GM12878 (cell line): Measurements from ENCODE around the gene MCC. TPM values are rescaled to one million over a fixed set of nuclear protein-coding genes. Genes with fewer than 3 reads are reported as not detected.

Experiments
- ATAC-seq: fragments of 200-7000 bp; cut with Tn5 transposase; 3 replicates; pipeline ENCODE4 v1.9.1; 2020; ENCODE audit warnings: mild to moderate bottlenecking, moderate library complexity
- BruUV-seq: library from RNA; stranded (reverse); fragments of 400-500 nt; replicated peaks from 2 replicates; lab custom pipeline; 2021; lab: Mats Ljungman, UMichigan
- CTCF ChIA-PET: fragments of 300-600 bp; sonication (Branson Sonifier 250); formaldehyde crosslinking; extraction: SDS; loops from one replicate; lab custom pipeline; 2021; ENCODE audit warnings: inconsistent platforms; lab: Yijun Ruan, JAX
- POLR2A ChIA-PET: fragments of 350-600 bp; formaldehyde crosslinking; extraction: SDS; loops from one replicate; lab custom pipeline; 2021; ENCODE audit warnings: inconsistent platforms; lab: Charles Lee
- RAD21 ChIA-PET: fragments of 300-600 bp; sonication (Branson Sonifier 250); formaldehyde crosslinking; loops from one replicate; lab custom pipeline; 2023; ENCODE audit warnings: antibody characterized with exemption; ENCODE audit not compliant: unreplicated experiment; lab: Charles Lee
- SMC1A ChIA-PET: fragments of 300-600 bp; sonication (Branson Sonifier 250); formaldehyde crosslinking; loops from one replicate; lab custom pipeline; 2023; ENCODE audit not compliant: unreplicated experiment, uncharacterized antibody; lab: Charles Lee
- DNase-seq: peaks from one replicate; pipeline ENCODE4 v3.0.0-alpha.2; 2011; ENCODE audit warnings: low read depth, low spot score
- FAIRE-seq: peaks from 3 replicates; lab custom pipeline; 2011; peaks lifted over from hg19 to GRCh38; lab: Jason Lieb, UNC
- H2AFZ ChIP-seq: 2 replicates; pipeline ENCODE4 v1.6.0; 2011; ENCODE audit warnings: low read depth, low read length, control low read depth; ENCODE audit not compliant: control insufficient read depth
- H3K27ac ChIP-seq: 2 replicates; pipeline ENCODE4 v1.5.1; 2011; ENCODE audit warnings: control low read depth; ENCODE audit not compliant: control insufficient read depth, insufficient read depth
- H3K27me3 ChIP-seq, 2 experiments: replicated peaks in 1 of 2; 2 replicates each; pipeline versions ENCODE4 v1.6.0 to v1.6.1; 2011; ENCODE audit warnings: low read length in 1 of 2; ENCODE audit not compliant: control insufficient read depth in 2 of 2, insufficient read depth in 2 of 2
- H3K36me3 ChIP-seq, 2 experiments: 2 replicates each; pipeline ENCODE4 v1.5.1; 2011; ENCODE audit warnings: low read length in 1 of 2; ENCODE audit not compliant: control insufficient read depth in 2 of 2, insufficient read depth in 2 of 2
- H3K4me1 ChIP-seq: 2 replicates; pipeline ENCODE4 v1.6.1; 2011; ENCODE audit warnings: mild to moderate bottlenecking, low read length, moderate library complexity, mixed read lengths; ENCODE audit not compliant: control insufficient read depth, insufficient read depth
- H3K4me2 ChIP-seq: 2 replicates; pipeline ENCODE4 v1.6.0; 2011; ENCODE audit warnings: control low read depth; ENCODE audit not compliant: control insufficient read depth, insufficient read depth
- H3K4me3 ChIP-seq: fragments of 200-600 bp; sonication (generic); 2 replicates; pipeline ENCODE4 v1.5.1; 2016
- H3K79me2 ChIP-seq: 2 replicates; pipeline ENCODE4 v1.6.0; 2011; ENCODE audit warnings: low read length; ENCODE audit not compliant: control insufficient read depth, insufficient read depth
- H3K9ac ChIP-seq: 2 replicates; pipeline ENCODE4 v1.8.0; 2011; ENCODE audit warnings: low read length, control low read depth, mixed read lengths; ENCODE audit not compliant: control insufficient read depth, insufficient read depth
- H3K9me3 ChIP-seq: replicated peaks from 3 replicates; pipeline ENCODE4 v1.5.1; 2011; ENCODE audit warnings: mild to moderate bottlenecking, low read length; ENCODE audit not compliant: control insufficient read depth, insufficient read depth
- H4K20me1 ChIP-seq: 2 replicates; pipeline ENCODE4 v1.6.0; 2011; ENCODE audit not compliant: control insufficient read depth, insufficient read depth
- CHD4 ChIP-seq: fragments of 200-600 bp; sonication (generic); IDR thresholded peaks from 2 replicates; pipeline ENCODE4 v1.6.1; 2016; ENCODE audit warnings: mild to moderate bottlenecking
- HDGF ChIP-seq: fragments of 450-650 bp; IDR thresholded peaks from 2 replicates; pipeline ENCODE4 v1.6.1; 2016; ENCODE audit warnings: antibody characterized with exemption
- MYB ChIP-seq: fragments of 150-350 bp; IDR thresholded peaks from 2 replicates; pipeline ENCODE4 v1.6.1; 2014; ENCODE audit warnings: mild to moderate bottlenecking, low read depth, low read length, borderline replicate concordance
- RAD21 ChIP-seq: IDR thresholded peaks from 2 replicates; pipeline ENCODE4 v1.6.1; 2011; ENCODE audit warnings: mild to moderate bottlenecking, low read depth, low read length, moderate library complexity; ENCODE audit not compliant: insufficient read depth
- SREBF2 ChIP-seq: IDR thresholded peaks from 2 replicates; pipeline ENCODE4 v1.6.1; 2012; ENCODE audit warnings: mild to moderate bottlenecking, low read length
- WGBS: methylation state at CpG from one replicate; pipeline ENCODE4 v1.1.6; 2016; ENCODE audit warnings: low lambda C conversion rate; ENCODE audit not compliant: insufficient replicate concordance, insufficient coverage; ENCODE audit errors: missing lambda C conversion rate; 5-methylcytosine and 5-hydroxymethylcytosine counted together
- in situ Hi-C: fragments of 300-500 bp; cut with MboI; formaldehyde crosslinking; loops from 9 replicates; pipeline ENCODE4 v1.14.3; 2018; ENCODE audit warnings: mixed read lengths
- intact Hi-C: fragments of 100-400 bp; cut with micrococcal nuclease; formaldehyde crosslinking; loops from one replicate; pipeline ENCODE4 v1.14.2; 2022; ENCODE audit not compliant: unreplicated experiment
- polyA plus RNA-seq, 11 experiments: library from polyadenylated mRNA; depleted of rRNA in 4 of 11; unstranded in 6 of 11; stranded (reverse) in 5 of 11; fragments of >200 nt; fragmentation: Nextera tagmentation in 4 of 11; fragmentation: Illumina TruSeq in 1 of 11; extraction: Ambion mirVana in 4 of 11; extraction: Trizol in 1 of 11; gene quantifications; 1 replicate in 1 of 11; 2 replicates in 10 of 11; pipeline versions ENCODE4 v1.2.1 to v1.2.3, GENCODE V29; 2011 to 2016; ENCODE audit warnings: inconsistent platforms in 2 of 11, missing spikeins in 2 of 11, low read depth in 1 of 11
- total RNA-seq, 4 experiments: library from RNA; depleted of rRNA in 3 of 4; stranded (reverse); fragments of >200 nt in 3 of 4; fragmentation: Illumina TruSeq in 1 of 4; extraction: Trizol in 1 of 4; gene quantifications; 2 replicates each; pipeline versions ENCODE4 v1.2.1 to v1.2.3, GENCODE V29; 2013 to 2021
- TF ChIP-seq, protein P1 (sequence below): fragments of 450-650 bp; formaldehyde crosslinking; IDR thresholded peaks from 2 replicates; pipeline ENCODE4 v1.4.0; 2020; ENCODE audit warnings: mild to moderate bottlenecking, moderate library complexity

The MCC gene
- total and polyA plus RNA-seq, 10 of the 15 experiments (the other 5 are each of a cell fraction or from before 2014, with no cell fraction given): 0.03 to 0.86 (median 0.16) TPM

DNA sequence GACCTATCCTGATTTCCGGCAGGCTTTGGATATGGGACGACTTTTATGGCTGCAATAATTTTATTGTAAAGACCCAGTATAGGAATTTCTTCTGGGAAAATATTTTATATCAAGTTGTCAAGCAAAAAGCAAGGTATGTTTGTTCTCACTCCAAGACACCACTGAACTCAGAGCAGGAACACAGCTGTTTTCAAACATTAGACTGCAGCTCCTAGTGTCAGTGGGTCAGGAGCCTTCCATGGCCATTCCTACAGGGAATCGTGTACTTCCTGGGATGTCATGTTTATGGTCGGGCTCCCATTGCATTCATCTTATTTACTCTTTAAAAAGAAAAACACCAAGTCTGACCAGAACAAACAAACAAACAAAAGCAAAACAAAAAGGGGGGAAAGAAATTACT is 278.8 kb downstream of the MCC start (continued):
- TF ChIP-seq CHD4 (no peak), SREBF2 (no peak), HDGF (no peak)
- TF ChIP-seq, protein P1, sequence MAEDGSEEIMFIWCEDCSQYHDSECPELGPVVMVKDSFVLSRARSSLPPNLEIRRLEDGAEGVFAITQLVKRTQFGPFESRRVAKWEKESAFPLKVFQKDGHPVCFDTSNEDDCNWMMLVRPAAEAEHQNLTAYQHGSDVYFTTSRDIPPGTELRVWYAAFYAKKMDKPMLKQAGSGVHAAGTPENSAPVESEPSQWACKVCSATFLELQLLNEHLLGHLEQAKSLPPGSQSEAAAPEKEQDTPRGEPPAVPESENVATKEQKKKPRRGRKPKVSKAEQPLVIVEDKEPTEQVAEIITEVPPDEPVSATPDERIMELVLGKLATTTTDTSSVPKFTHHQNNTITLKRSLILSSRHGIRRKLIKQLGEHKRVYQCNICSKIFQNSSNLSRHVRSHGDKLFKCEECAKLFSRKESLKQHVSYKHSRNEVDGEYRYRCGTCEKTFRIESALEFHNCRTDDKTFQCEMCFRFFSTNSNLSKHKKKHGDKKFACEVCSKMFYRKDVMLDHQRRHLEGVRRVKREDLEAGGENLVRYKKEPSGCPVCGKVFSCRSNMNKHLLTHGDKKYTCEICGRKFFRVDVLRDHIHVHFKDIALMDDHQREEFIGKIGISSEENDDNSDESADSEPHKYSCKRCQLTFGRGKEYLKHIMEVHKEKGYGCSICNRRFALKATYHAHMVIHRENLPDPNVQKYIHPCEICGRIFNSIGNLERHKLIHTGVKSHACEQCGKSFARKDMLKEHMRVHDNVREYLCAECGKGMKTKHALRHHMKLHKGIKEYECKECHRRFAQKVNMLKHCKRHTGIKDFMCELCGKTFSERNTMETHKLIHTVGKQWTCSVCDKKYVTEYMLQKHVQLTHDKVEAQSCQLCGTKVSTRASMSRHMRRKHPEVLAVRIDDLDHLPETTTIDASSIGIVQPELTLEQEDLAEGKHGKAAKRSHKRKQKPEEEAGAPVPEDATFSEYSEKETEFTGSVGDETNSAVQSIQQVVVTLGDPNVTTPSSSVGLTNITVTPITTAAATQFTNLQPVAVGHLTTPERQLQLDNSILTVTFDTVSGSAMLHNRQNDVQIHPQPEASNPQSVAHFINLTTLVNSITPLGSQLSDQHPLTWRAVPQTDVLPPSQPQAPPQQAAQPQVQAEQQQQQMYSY (CRISPR knock-in tag): no peak

DNA sequence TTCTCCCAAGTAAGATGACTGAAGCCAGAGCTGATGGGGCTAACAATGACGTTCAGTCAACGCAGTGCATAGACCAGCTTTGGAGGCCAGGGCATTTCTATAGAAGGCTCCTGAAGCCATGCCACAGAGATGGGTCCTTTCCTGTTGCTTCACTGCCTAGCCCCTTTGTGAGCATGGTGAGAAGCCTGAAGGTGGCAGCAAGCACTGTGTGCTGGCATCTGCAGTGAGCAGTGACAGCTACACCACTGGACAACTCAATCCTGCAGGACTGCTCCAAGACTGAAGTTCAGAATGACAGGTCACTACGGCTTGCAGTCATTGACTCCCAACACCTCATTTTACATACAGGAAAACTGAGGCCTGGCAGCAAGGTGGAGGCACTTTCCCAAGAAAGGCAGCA is 282.4 kb downstream of the MCC start:
- WGBS: 61% methylated on average over 3 of the region's 3 CpGs
- no peak for FAIRE-seq
- 0 out of 2 replicates have a peak, but pooled peaks have one; percentile 8 for TF ChIP-seq RAD21
- no peak for TF ChIP-seq MYB
- ATAC-seq: no peak; the same call in 2 of the 3 replicates
- H3K4me3 ChIP-seq: no peak overlapping the region
- POLR2A ChIA-PET: no interaction called here
- CTCF ChIA-PET: interaction anchor here (1.4 kb wide), 1 partner anchor 210 kb away, joined by 3 read pairs; no protein-coding TSS in a partner anchor
- H3K4me2 ChIP-seq: no peak overlapping the region
- peaks cover 0 to 1% of the 10 kb centered on the region in 2 experiments; a peak in 1 of 4 replicates for H3K27me3 ChIP-seq
- DNase-seq: no peak
- SMC1A ChIA-PET: no interaction called here
- intact Hi-C loops (no loop called here), in situ Hi-C loops (no loop called here)
- H4K20me1 ChIP-seq: no peaks in the 10 kb centered on the region
- H3K27ac ChIP-seq: no peak overlapping the region
- H3K9me3 ChIP-seq: no peaks in the 10 kb centered on the region
- no peaks in the 10 kb centered on the region for H3K4me1 ChIP-seq
- H3K79me2 ChIP-seq: no peaks in the 10 kb centered on the region
- H2AFZ ChIP-seq: no peak overlapping the region
- no peak overlapping the region for H3K9ac ChIP-seq
- no peaks in the 10 kb centered on the region for H3K36me3 ChIP-seq
- BruUV-seq: no TSS peak
- RAD21 ChIA-PET: no interaction called here
